ENCODE results near the gene ECHDC3. TPM values are rescaled to one million over a fixed set of nuclear protein-coding genes. Genes with fewer than 3 reads are reported as not detected.

ECHDC3 gene
- total RNA-seq, 1 donor from 2014 or later = 17.0 TPM

GRCh38 chr10:11783558-11783865 lies 41.3 kb downstream of the ECHDC3 start:
- no peak for DNase-seq

GRCh38 chr10:11787374-11787773 lies 45.2 kb downstream of the ECHDC3 start:
- DNase-seq = no peak

GRCh38 chr10:11787846-11788245 lies 45.7 kb downstream of the ECHDC3 start:
- no peak for DNase-seq

- DNase-seq = no peak
These were observed 47.1 kb downstream of the ECHDC3 start for GRCh38 chr10:11789306-11789705.

GRCh38 chr10:11789956-11790355 lies 47.8 kb downstream of the ECHDC3 start:
- DNase-seq = no peak

- DNase-seq = no peak
These were observed 51.7 kb downstream of the ECHDC3 start for GRCh38 chr10:11793762-11794479.

GRCh38 chr10:11794566-11794965 lies 52.4 kb downstream of the ECHDC3 start:
- no peak for DNase-seq

- no peak for DNase-seq
These were observed 53.1 kb downstream of the ECHDC3 start for GRCh38 chr10:11795101-11795920.

GRCh38 chr10:11796474-11796873 lies 54.3 kb downstream of the ECHDC3 start:
- no peak for DNase-seq

GRCh38 chr10:11797281-11797680 lies 55.1 kb downstream of the ECHDC3 start:
- no peak for DNase-seq

- DNase-seq = no peak
These were observed 55.9 kb downstream of the ECHDC3 start for GRCh38 chr10:11797847-11798633.

GRCh38 chr10:11798845-11799735 lies 56.9 kb downstream of the ECHDC3 start:
- DNase-seq = no peak

- no peak for DNase-seq
These were observed 57.5 kb downstream of the ECHDC3 start for GRCh38 chr10:11799736-11800080.

- DNase-seq = no peak
These were observed 62.2 kb downstream of the ECHDC3 start for GRCh38 chr10:11804336-11804735.

GRCh38 chr10:11805792-11806191 lies 63.6 kb downstream of the ECHDC3 start:
- DNase-seq = no peak

GRCh38 chr10:11806706-11807105 lies 64.5 kb downstream of the ECHDC3 start:
- no peak for DNase-seq

- DNase-seq = no peak
These were observed 66.6 kb downstream of the ECHDC3 start for GRCh38 chr10:11808808-11809207.

GRCh38 chr10:11810313-11810766 lies 68.2 kb downstream of the ECHDC3 start:
- no peak for DNase-seq

- no peak for DNase-seq
These were observed 68.8 kb downstream of the ECHDC3 start for GRCh38 chr10:11810973-11811372.

GRCh38 chr10:11813177-11813576 lies 71.0 kb downstream of the ECHDC3 start:
- DNase-seq = no peak
